Stomach (tissue), 4 donors: ENCODE data around the gene NCF4.

Experiments
- EP300 ChIP-seq: sonication (generic); formaldehyde crosslinking; IDR thresholded peaks from one replicate; pipeline ENCODE4 v1.6.1; 2017; ENCODE audit warnings: antibody characterized with exemption
- POLR2A ChIP-seq, 4 donors: fragments of 450-650 bp; IDR thresholded peaks; one replicate each; pipeline ENCODE4 v1.6.1; 2016; ENCODE audit warnings: antibody characterized with exemption in 4 of 4, control low read depth in 2 of 4, mild to moderate bottlenecking in 1 of 4, moderate library complexity in 1 of 4
- POLR2AphosphoS5 ChIP-seq, 3 donors: sonication (generic); formaldehyde crosslinking; IDR thresholded peaks; one replicate each; pipeline ENCODE4 v1.6.1; 2016; ENCODE audit warnings: antibody characterized with exemption in 3 of 3
- TF ChIP-seq, protein P1 (sequence below), 7 experiments: fragments of 450-650 bp in 4 of 7; fragments of 200-600 bp in 3 of 7; sonication (generic) in 3 of 7; IDR thresholded peaks; one replicate each; pipeline ENCODE4 v1.5.1; 2016 to 2019; ENCODE audit warnings: antibody characterized with exemption in 7 of 7, control low read depth in 2 of 7, mild to moderate bottlenecking in 1 of 7

DNA sequence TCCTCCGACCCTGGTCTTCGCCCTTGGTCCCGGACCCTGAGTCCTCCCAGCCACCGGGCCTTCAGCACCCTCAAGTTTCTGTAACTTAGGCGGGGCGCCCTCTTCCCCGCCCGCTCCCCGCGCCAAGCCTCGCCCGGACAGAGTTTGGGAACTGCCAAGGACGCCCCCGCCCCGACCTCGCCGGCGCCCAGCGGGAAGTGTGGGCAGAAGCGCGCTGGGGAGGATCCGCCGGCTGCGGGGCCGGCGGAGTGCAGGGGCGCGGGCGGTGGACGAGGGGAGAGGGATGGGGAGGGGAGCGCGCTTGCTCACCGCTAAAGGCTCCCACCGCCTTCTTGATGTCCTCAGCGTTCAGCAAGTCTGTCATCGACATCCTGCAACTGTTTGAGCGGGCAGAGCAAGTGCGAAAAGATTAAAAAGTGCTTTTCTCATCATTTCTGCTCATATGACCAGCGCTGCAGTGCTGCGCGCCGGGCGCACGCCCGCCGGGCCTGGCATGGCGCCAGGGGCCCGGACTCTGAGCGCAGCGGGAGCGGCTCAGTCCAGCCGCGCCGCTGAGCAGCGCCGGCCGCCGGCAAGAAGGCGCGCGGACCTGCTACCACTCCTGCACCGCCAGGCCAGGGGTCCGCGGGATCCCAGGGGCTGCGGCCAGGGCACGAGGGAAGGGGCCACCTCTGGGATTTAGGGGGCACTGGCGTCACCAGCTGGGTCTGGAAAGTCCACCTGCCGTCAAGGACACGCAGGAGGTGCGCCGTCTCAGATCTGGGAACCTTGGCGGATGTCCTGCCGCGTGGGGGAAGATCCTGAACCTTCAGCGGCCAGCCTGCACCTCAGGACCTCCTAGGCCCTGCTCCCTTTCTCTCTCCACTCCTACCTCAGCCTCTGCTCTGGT is 43.9 kb upstream of the NCF4 start, which contains the start of gene PVALB:
- TF ChIP-seq, protein P1, sequence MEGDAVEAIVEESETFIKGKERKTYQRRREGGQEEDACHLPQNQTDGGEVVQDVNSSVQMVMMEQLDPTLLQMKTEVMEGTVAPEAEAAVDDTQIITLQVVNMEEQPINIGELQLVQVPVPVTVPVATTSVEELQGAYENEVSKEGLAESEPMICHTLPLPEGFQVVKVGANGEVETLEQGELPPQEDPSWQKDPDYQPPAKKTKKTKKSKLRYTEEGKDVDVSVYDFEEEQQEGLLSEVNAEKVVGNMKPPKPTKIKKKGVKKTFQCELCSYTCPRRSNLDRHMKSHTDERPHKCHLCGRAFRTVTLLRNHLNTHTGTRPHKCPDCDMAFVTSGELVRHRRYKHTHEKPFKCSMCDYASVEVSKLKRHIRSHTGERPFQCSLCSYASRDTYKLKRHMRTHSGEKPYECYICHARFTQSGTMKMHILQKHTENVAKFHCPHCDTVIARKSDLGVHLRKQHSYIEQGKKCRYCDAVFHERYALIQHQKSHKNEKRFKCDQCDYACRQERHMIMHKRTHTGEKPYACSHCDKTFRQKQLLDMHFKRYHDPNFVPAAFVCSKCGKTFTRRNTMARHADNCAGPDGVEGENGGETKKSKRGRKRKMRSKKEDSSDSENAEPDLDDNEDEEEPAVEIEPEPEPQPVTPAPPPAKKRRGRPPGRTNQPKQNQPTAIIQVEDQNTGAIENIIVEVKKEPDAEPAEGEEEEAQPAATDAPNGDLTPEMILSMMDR (IDR thresholded peaks at IDR 0.05), result no peak
- TF ChIP-seq EP300, result no peak
- no peak for TF ChIP-seq POLR2A (IDR thresholded peaks at IDR 0.05)
- TF ChIP-seq POLR2AphosphoS5 (IDR thresholded peaks at IDR 0.05), result no peak
